Liver (tissue), 3 donors: ENCODE measurements around the gene TLN1.

Experiments used
- ATF3 ChIP-seq: IDR thresholded peaks from 2 replicates; pipeline ENCODE4 v1.6.1; 2016; ENCODE audit warnings: antibody characterized with exemption
- EGR1 ChIP-seq, 2 donors: IDR thresholded peaks; 2 replicates each; pipeline ENCODE4 v1.6.1; 2016 to 2018; ENCODE audit warnings: antibody characterized with exemption in 2 of 2, low read depth in 2 of 2
- FOXA1 ChIP-seq: IDR thresholded peaks from 2 replicates; pipeline ENCODE4 v1.6.1; 2016; ENCODE audit warnings: antibody characterized with exemption
- GABPA ChIP-seq, 2 donors: IDR thresholded peaks in 1 of 2; conservative IDR thresholded peaks in 1 of 2; 2 replicates each; pipeline ENCODE4 v1.6.1; 2016; ENCODE audit warnings: antibody characterized with exemption in 2 of 2, mild to moderate bottlenecking in 1 of 2, moderate library complexity in 1 of 2
- NR2F2 ChIP-seq: IDR thresholded peaks from 2 replicates; pipeline ENCODE4 v1.6.1; 2016; ENCODE audit warnings: antibody characterized with exemption
- RAD21 ChIP-seq, 2 donors: IDR thresholded peaks; 2 replicates each; pipeline ENCODE4 v1.6.1; 2016; ENCODE audit warnings: antibody characterized with exemption in 2 of 2, mild to moderate bottlenecking in 2 of 2
- REST ChIP-seq: IDR thresholded peaks from 2 replicates; pipeline ENCODE4 v1.6.1; 2016; ENCODE audit warnings: antibody characterized with exemption, mild to moderate bottlenecking
- RXRA ChIP-seq, 2 donors: IDR thresholded peaks; 2 replicates each; pipeline ENCODE4 v1.6.1; 2017 to 2018; ENCODE audit warnings: antibody characterized with exemption in 2 of 2, mild to moderate bottlenecking in 1 of 2
- SP1 ChIP-seq: IDR thresholded peaks from 2 replicates; pipeline ENCODE4 v1.6.1; 2018; ENCODE audit warnings: antibody characterized with exemption, mild to moderate bottlenecking
- TAF1 ChIP-seq: conservative IDR thresholded peaks from 2 replicates; pipeline ENCODE4 v1.6.1; 2016; ENCODE audit warnings: antibody characterized with exemption, mild to moderate bottlenecking
- YY1 ChIP-seq: IDR thresholded peaks from 2 replicates; pipeline ENCODE4 v1.6.1; 2016; ENCODE audit warnings: antibody characterized with exemption, mild to moderate bottlenecking
- TF ChIP-seq, protein P1 (sequence below): IDR thresholded peaks from 2 replicates; pipeline ENCODE4 v1.6.1; 2016; ENCODE audit warnings: antibody characterized with exemption
- TF ChIP-seq, protein P2 (sequence below): fragments of 150-350 bp; IDR thresholded peaks from 2 replicates; pipeline ENCODE4 v1.5.1; 2017; ENCODE audit warnings: improper control_type of control experiment, low read depth, low read length; ENCODE audit not compliant: missing input control
- TF ChIP-seq, protein P3 (sequence below): IDR thresholded peaks from 2 replicates; pipeline ENCODE4 v1.6.1; 2016; ENCODE audit warnings: antibody characterized with exemption
- donor health status: healthy.
- donor health status: healthy.

DNA sequence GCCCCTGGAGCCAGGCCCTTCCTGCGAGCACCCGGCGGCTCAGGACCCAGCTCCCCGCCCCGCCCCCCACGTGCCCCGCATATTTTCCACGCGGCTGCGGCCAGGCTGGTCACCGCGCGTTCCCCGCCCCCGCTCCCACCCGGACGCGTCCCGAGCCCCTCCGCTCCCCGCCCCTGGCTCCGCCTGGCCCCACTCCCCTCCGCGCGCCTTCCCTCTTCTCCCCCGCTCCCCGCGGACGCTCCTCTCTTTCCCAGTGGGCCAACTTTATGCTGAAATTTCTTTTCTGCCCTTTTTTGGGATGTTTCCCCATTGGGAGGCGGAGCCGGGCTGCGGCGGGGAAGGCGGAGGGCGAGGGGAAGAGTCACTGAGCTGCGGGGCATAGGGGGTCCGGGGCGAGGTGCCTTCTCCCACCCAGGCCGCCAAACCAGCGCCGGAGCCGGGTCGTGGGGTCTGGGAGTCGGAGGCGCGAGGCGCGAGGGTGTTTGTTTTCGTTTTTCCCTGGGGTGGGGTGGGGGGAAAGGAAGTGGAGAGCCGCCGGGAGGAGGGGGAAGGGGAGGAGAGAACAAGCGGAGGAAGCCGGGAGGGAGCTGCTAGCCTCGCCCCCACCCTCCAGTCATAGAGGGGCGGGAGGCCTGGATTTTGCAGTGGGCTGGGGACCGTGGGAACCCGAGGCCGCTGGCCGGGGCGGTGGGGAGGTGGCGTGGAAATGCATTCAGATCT is 41.2 kb downstream of the TLN1 start:
- TF ChIP-seq, protein P1, sequence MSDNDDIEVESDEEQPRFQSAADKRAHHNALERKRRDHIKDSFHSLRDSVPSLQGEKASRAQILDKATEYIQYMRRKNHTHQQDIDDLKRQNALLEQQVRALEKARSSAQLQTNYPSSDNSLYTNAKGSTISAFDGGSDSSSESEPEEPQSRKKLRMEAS: no peak
- TF ChIP-seq REST: no peak
- TF ChIP-seq, protein P2, sequence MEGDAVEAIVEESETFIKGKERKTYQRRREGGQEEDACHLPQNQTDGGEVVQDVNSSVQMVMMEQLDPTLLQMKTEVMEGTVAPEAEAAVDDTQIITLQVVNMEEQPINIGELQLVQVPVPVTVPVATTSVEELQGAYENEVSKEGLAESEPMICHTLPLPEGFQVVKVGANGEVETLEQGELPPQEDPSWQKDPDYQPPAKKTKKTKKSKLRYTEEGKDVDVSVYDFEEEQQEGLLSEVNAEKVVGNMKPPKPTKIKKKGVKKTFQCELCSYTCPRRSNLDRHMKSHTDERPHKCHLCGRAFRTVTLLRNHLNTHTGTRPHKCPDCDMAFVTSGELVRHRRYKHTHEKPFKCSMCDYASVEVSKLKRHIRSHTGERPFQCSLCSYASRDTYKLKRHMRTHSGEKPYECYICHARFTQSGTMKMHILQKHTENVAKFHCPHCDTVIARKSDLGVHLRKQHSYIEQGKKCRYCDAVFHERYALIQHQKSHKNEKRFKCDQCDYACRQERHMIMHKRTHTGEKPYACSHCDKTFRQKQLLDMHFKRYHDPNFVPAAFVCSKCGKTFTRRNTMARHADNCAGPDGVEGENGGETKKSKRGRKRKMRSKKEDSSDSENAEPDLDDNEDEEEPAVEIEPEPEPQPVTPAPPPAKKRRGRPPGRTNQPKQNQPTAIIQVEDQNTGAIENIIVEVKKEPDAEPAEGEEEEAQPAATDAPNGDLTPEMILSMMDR: no peak
- TF ChIP-seq NR2F2: no peak
- TF ChIP-seq, protein P3, sequence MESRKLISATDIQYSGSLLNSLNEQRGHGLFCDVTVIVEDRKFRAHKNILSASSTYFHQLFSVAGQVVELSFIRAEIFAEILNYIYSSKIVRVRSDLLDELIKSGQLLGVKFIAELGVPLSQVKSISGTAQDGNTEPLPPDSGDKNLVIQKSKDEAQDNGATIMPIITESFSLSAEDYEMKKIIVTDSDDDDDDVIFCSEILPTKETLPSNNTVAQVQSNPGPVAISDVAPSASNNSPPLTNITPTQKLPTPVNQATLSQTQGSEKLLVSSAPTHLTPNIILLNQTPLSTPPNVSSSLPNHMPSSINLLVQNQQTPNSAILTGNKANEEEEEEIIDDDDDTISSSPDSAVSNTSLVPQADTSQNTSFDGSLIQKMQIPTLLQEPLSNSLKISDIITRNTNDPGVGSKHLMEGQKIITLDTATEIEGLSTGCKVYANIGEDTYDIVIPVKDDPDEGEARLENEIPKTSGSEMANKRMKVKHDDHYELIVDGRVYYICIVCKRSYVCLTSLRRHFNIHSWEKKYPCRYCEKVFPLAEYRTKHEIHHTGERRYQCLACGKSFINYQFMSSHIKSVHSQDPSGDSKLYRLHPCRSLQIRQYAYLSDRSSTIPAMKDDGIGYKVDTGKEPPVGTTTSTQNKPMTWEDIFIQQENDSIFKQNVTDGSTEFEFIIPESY: no peak
- no peak for TF ChIP-seq EGR1 (IDR thresholded peaks at IDR 0.05; ENCODE audit: low read depth in 2 of 2)
- peak in 1 of 2 donors; percentile 5 for TF ChIP-seq RXRA (IDR thresholded peaks at IDR 0.05)
- TF ChIP-seq RAD21 (IDR thresholded peaks at IDR 0.05): no peak
- no peak for TF ChIP-seq TAF1
- TF ChIP-seq YY1: no peak
- no peak for TF ChIP-seq SP1
- TF ChIP-seq GABPA (IDR thresholded peaks at IDR 0.05 in 1 of 2, conservative IDR thresholded peaks at IDR 0.05 in 1 of 2): no peak
- no peak for TF ChIP-seq FOXA1
- no peak for TF ChIP-seq ATF3
